DLD1 (cell line): ENCODE results near the gene E2F1.

ENCODE experiments used
- in situ Hi-C: cut with HindIII; loops from 2 replicates; pipeline ENCODE4 v1.10.0; 2017; ENCODE audit warnings: low sequenced_read_pairs

Gene E2F1

GRCh38 chr20:33687993-33688937, 2.1 kb upstream of the E2F1 start:
- in situ Hi-C loops: no loop called here

GRCh38 chr20:33687370-33687915, 1.3 kb upstream of the E2F1 start:
- in situ Hi-C loops: no loop called here

GRCh38 chr20:33686984-33687366, 790 bp upstream of the E2F1 start:
- in situ Hi-C loops: no loop called here

GRCh38 chr20:33685328-33686099, 671 bp downstream of the E2F1 start:
- in situ Hi-C loops: no loop called here

- in situ Hi-C loops: no loop called here
Observed at GRCh38 chr20:33684533-33685327, 1.5 kb downstream of the E2F1 start.

- in situ Hi-C loops: no loop called here
Observed at GRCh38 chr20:33681728-33682353, 4.3 kb downstream of the E2F1 start.

- in situ Hi-C loops: no loop called here
Observed at GRCh38 chr20:33681288-33681687, 4.9 kb downstream of the E2F1 start.

- in situ Hi-C loops: no loop called here
Observed at GRCh38 chr20:33680686-33681085, 5.5 kb downstream of the E2F1 start.

GRCh38 chr20:33679758-33680485, 6.3 kb downstream of the E2F1 start:
- in situ Hi-C loops: no loop called here

- in situ Hi-C loops: no loop called here
Observed at GRCh38 chr20:33677991-33678702, 8.0 kb downstream of the E2F1 start.

- in situ Hi-C loops: no loop called here
Observed at GRCh38 chr20:33676652-33677645, 9.2 kb downstream of the E2F1 start.

- in situ Hi-C loops: no loop called here
Observed at GRCh38 chr20:33676121-33676520, 10.1 kb downstream of the E2F1 start.

GRCh38 chr20:33675136-33675959, 10.8 kb downstream of the E2F1 start:
- in situ Hi-C loops: no loop called here

GRCh38 chr20:33674294-33675135, 11.7 kb downstream of the E2F1 start, which contains the start of gene NECAB3:
Gene NECAB3, minus strand, starts transcription at chr20:33674428. Its CDS starts 76 bp downstream, at chr20:33674352.
- in situ Hi-C loops: no loop called here

GRCh38 chr20:33673410-33674293, 12.5 kb downstream of the E2F1 start:
- in situ Hi-C loops: no loop called here
